HG03097 (cell line): ENCODE measurements around the gene RNU5D-1.
A peak's percentile ranks its signal among the peaks of the same experiment; 100 is the strongest.

Source experiments
- ATAC-seq: cut with Tn5 transposase; IDR thresholded peaks from one replicate; pipeline ENCODE4 v1.9.1; 2021; ENCODE audit not compliant: unreplicated experiment, low FRiP score

Gene RNU5D-1

DNA sequence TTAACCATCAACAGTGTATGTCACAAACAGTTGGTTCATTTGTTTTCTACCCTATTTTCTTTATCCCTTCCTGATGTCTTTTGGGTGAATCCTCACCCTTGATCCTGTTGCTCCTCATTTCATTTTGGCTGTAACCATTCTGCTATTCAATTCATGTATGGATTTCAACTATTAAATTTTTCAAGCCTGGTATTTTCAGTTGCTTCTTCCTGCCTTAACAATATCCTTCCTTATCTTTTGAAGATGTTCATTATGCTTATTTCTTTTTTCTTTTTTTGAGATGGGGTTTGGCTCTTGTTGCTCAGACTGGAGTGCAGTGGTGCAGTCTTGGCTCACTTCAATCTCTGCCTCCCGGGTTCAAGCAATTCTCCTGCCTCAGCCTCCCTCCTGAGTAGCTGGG lies 2.8 kb upstream of the RNU5D-1 start:
- ATAC-seq: no peak

DNA sequence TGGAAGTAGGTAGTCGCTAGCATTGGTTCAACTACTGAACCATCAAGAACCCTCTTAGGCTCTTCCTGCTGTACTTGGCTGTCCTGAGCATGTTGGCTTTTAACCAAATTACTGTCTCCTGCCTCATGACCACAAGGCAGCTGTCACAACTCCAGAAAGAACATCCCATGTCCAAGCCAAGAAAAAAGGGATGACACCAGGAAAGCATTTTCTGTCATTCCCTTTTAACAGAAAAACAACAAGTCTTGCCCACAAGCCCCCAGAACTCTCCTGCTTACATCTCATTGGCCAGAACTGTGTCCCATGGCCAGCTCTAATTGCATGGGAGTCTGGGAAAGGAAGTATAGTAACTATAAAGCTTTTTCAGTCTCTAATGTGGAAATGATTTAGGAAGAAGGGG lies 2.4 kb upstream of the RNU5D-1 start:
- no peak for ATAC-seq

DNA sequence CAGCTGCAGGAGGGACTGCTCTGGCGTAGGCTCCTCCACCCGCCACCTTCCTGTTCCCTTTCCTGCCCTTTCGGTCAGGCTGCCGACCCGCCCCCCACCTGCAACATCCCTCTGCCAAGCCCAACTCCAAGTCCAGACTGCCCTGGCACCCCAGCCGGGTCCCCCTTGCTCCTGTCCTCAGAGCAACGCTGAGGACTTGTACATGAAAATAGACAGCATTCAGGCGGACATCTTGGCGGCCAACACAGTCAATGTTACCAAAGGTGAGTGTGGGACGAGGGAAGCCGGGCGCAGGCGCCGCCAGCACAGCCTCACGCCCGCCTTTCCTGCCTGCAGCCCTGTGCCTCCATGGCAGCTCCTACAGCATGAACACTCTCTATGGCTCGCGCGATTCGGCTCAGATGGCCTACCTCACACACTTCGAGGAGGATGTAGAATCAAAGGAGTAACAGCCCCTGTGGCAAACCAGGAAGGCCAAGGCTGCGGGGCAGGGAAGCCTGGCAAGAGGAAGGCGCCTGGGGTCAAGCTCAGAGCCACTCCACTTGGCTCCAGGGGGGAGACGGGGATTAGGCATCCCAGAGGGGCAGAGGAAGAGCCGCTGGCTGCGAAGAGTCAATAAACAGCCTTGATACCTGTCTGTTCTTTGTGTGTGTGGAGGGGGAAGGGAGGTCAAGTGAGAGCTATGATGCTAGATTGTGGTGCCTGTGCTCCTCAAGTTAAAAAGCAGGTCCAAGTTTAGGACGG lies 5.8 kb downstream of the RNU5D-1 start:
- ATAC-seq: no peak

DNA sequence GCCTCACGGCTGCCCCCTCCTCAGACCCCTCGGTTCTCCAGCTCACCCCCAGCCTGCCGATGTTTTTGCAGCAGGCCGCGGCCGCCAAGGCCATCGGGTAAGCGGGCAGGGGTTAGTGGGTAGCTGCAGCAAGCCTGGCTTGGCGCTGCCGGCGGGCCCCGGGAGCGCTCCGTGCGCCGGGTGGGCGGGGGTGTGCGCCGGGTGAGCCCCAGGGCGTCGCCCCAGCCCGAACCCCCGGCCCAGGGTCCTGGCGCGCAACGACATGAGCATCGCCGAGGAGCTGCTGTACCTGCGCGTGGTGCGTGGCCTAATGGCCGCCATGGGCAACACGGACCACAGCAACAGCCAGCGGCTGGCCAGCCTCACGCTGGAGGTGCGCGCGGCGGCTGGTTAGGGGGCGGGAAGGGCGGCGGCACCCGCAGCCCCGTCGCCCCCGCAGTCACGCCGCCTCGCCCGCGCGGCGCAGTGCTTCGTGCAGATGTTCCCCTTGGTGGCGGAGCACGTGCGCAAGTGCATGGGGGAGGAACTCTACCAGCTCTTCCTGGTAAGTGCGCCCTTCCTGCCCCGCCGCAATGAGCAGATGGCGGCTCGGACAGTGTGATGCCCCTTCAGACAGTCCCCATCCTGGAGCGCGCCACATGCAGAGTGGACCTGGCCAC lies 6.5 kb downstream of the RNU5D-1 start:
- ATAC-seq: no peak

DNA sequence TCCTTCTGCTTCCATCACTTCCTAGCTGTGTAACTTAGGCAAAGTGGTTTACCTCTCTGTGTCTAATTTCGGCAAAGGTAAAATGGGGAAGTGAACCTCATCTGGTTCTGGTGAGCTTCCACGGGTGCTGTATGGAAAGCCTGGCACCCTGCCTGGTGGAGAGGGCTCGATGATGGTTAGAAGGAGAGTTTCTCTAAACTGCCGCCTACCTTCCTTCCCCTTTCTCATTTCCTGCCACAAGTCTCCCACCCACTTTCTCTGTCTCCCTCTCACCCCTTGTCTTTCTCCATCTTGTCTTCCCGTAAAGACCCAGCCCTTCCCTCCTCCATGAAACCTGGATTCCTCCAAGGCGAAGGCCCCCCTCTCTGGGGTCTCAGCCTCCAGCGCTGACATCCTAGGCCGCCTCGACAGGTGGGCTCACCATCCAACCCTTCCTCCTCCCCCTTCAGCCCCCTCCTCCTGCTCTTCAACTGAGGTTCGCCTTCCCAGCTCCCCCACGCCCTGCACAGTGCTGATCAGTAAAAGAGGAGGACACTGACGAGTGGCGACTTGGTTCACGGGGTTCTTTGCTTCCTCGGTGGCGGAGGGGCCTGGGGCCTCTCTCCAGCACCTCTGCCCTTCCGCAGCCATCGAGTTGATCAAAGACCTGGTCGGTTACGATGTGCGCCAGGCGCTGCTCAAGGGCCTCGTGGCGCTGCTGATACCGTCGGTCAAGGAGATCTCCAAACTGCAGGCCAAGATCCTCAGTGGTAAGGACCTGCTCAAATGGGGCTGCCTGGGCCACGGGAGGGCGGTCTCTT lies 7.3 kb downstream of the RNU5D-1 start:
- no peak for ATAC-seq

DNA sequence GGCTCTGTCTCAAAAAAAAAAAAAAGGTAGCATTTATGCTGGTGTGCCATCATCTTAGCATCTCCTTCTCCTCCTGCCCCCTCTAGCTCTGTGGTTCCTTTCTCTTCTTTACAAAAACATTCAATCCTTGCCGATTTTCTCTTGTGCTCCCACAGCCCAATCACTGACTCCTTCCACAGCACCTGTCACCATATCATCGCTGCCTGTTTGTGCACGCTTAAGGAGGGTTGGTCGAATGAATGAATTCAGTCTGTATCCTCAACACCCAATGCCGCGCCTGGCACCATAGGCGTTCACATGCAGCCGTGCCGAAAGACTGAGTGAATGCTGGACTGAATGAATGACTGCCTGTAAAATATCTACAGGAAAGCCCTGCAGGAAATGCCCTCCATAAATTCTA lies 7.9 kb downstream of the RNU5D-1 start:
- ATAC-seq: no peak

DNA sequence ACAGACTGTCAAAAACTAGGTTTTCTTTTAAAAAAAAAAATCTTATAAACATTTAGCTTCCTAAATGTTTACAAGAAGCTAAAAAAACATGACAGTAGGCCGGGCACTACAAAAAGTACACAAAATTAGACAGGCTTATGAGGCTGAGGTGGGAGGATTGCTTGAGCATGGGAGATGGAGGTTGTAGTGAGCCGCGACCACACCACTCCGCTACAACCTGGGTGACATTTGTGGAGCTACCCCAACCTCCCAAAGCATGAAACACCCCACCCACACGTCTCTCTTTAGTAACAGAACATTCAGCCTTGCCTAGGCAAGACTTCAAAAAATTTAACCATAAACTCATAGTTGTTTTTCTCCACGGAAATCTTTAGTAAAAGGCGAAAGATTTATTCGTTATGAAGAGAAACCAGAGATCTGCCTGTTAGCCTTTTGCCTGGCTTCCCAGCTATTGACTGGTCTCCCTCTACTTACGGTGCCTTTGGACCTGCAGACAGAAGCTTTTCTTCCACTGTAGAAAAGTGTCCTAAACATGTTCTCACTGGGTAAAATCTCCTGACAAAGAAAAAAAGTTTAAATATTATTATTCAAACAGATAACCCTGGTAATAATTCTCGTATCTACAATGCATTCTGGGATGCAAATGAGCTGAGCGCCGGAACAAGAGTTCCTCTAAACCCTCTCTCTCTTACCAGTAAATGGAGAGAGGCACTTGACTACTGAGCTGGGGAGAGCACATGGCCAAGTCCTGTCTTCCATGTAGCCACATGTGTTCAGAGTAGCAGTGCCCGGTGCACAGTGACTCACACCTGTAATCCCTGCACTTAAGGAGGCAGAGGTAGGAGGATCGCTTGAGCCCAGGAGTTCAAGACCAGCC lies 9.2 kb downstream of the RNU5D-1 start:
- ATAC-seq: peak; percentile 76

DNA sequence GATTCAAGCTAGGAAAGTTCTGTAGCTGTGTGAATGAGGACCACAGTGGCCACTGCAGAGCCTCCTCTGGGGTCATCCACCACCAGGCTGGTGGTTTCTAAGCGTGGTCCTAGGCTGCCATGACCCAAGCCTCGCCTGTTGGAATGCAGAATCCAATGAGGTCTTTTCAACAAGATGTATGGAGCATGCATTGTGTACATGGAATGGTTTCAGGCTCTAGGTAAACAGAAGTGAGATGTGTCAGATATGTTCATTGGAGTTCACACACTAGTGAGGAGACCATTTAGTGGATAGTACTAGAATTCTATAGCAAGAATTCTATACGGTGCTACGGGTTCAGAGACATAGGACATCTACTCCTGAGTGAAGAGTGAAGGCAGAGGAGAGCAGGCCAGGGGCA lies 10.7 kb downstream of the RNU5D-1 start:
- ATAC-seq: no peak

DNA sequence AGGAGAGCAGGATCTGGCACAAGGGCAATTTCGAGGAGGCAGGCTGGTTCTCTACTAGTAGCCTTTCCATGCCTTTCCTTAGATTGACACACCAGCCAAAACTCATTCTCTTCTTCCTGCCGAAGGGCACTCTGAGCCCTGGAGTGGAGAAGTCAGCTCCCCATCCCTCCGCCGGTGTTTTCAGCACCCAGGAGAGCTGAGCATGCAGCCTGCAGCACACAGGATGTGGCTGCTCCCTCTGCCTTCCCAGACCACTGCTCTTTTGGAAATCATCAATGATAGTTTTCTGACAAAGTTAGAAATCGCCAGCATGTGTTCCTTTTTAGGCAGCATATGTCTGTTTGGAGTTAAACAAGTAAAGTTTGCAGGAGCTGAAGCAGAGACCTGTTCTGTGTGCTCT lies 11.7 kb downstream of the RNU5D-1 start:
- ATAC-seq: no peak

DNA sequence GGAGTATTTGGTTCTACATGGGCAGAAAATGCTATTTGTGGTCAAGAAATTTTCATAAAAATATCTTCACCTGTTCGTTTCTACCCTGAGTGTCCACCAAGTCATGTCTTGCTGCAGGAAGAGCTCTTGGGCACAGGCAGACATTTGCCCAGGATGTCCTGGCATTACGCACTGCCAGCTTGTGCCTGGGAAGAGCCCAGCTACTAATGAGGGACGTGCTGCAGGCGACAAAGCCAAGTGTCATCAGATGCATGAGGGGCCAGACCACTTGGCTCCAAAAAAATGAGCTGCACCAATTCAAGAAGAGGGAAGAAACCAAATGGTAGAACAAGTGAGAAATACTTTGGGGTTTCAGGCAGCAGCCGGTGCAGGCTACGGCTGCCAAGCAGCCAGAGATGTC lies 12.9 kb downstream of the RNU5D-1 start:
- no peak for ATAC-seq

DNA sequence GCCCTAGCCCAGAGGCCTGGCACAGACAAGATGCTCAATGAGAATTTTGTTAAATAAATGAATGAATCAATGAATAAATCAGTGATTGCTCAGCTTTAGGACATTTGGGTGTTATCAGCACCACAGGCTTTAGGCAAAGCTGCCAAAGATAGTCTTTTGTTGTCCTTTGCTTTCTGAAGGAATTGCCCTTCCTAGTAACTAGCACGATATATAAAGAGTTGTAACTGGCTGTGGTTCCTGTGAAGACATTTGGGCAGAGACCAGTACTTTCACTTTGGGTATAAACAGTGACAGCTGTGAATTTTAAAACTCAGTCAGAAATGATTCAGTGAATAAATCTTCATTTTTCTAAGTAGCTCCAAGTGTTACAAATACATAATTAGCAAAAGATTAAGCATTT lies 13.3 kb downstream of the RNU5D-1 start:
- ATAC-seq: no peak

DNA sequence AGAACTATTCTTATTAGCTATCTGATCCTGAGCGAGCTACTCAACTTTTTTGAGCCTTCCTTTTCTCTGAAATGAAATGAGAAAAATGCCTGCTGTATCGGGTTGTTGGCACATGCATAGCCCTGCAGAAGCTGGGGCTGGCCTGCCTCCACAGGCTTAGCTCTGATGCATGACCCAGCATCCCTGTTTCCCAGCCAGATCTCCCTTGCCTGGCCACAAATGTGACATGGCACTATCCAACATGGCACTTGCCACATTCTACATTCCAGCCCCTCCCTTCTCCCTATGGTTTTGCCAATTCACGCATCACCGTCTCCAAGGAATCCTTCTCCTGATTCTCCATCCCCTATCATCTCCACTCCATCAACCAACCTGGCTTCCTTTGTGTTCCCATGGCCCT lies 13.8 kb downstream of the RNU5D-1 start:
- no peak for ATAC-seq

DNA sequence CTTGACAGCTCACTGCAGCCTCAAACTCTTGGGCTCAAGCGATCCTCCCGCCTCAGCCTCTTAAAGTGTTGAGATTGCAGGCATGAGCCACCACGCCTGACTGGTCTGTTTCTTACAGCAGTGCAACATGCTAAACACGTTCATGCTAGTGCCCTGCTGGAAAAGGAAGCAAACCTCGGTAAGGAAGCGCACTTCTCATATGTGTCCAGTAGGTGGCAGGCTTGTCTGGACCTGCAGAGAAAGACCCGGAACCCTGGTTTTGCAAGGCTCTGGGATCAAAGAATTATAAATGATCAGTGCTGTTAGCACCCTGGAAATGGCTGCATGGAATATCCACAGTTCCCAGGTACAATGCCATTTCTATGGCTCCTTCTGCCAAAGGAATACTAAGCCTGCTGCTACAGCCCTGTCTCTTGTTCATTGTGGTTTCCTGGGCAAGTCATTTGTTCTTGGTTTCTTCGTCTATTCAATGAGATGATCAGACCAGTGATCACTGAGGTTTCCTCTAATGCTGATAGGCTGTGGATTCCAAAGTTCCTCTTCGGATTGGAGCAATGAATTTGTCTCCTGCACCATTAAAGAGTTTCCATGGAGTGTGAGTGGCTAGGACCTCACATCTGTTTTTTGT lies 15.9 kb downstream of the RNU5D-1 start:
- no peak for ATAC-seq

DNA sequence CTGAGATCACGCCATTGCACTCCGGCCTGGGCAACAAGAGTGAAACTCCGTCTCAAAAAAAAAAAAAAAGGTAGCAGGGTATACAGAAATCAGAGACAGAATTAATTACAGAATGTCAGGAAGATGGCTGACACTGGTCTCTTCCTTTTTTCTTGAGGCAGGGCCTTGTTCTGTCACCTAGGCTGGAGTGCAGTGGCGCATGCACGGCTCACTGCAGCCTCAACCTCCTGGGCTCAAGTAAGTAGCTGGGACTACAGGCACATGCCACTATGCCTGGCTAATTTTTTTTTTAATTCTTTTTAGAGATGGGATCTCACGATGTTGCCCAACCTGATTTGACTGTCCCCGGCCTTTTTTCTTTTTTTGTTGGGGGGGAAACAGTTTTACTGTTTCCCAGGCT lies 16.4 kb downstream of the RNU5D-1 start:
- ATAC-seq: no peak

DNA sequence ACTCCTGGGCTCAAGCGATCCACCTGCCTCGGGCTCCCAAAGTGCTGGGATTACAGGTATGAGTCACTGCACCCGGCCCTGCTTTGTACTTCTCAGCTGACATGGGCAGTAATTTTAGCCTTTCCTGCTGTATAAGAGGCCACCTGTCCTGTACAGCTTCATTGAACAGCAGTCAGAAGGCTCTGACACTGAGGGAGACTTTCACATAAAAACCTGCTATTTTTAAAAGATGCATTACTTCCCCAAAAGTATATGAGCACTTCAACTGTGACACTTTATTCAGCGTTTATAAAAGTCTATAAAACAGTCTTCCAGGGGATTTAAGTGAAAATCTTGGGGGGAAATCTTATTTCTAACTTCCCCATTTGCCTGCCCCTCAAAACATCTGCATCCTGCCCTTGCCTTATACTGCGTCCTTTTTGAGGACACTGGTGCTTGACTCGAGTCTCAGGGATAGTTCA lies 17.6 kb downstream of the RNU5D-1 start:
- ATAC-seq: no peak

DNA sequence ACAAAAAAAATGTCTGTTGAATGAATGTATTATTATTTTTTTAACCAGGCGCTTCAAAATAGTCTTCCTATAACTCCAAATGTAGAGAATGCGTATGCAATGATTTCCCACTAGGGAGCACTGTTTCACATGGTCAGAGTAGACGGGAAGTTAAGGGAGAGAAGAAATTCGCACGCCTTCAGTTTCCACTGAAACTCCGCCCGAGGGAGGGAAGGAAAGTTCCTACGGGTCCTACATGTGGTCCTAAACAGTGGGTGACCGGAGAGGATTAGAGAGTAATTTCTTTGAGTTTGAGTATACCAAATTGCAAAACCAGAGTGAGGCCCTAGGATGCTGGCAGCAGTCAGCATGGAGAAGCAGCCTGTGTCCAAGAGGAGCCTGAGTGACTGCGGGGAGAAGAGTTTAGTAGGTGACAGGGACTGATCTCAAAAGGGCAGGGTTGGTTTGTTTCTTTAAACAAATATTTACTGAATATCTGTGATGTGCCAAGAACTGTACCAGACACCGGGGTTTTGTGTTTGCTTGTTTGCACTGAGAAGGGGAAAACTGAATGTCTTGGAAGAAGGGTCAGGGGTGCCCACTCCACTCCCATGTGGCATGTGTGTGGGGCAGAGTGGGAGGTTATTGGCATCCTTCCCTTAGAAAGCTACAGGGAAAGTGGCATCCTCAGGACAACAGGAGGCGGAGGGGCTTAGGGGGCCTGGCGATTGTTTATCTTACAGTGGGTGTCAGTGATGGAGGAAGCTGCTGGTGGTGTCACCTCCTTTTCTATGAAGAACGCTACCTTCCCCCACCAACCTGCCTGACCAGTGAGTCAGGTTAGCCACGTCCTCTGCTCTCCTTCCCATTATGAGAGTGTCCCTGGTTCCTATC lies 22.8 kb downstream of the RNU5D-1 start:
- no peak for ATAC-seq

DNA sequence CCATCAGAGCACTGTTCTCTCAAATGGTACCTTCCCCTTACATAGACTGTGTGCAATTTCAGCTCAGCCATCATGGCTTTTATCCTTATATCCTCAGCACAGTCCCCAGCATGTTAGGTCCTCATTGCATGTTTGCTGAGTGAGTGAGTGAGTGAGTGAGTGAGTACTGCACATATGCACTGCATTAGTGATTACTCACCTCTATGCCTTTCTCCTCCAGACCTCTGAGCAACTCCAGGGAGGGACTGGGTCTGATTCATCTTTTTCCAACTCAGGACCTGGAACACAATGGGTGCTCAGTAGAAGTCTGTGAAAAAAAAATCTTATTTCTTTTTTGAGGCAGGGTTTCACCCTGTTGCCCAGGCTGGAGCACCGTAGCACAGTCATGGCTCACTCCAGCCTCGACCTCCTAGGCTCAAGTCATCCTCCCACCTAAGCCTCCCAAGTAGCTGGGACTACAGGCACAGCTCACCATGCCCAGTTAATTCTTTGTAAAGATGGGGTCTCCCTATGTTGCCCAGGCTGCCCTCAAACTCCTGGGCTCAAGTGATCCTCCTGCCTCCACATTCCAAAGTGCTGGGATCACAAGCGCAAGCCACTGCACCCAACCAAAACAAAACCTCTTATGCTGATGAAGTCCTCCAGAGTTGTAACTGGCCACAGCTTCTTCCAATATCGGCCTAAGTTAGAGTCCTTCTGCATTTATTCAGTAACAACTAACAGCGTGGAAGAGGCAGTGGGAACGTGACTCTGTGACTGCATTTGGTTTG lies 23.7 kb downstream of the RNU5D-1 start:
- ATAC-seq: no peak

DNA sequence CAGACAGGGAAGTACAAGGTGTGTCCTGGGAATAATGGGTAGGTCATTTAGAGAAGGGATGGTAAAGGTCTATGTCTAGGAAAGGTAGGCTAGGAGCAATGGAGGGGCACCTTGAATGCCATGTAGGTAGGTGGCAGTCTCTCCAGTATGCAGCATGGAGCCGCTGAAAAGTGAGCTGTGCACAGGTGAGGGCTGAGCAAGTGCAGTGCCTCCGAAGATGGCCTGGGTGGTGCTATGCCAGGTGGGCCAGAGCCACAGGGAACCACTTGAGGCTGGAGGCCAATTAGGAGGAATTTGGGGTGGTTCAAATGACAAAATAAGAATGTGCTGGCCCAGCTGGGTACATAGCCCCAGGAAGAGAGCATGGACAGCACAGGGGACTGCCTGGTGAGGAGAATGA lies 25.0 kb downstream of the RNU5D-1 start:
- ATAC-seq: no peak
